ENCODE measurements around the gene NEDD4L. TPM values are rescaled to one million over a fixed set of nuclear protein-coding genes. Genes with fewer than 3 reads are reported as not detected.

The NEDD4L gene
- polyA plus RNA-seq, 6 donors from 2014 or later, result 3.2 to 5.8 (median 3.5) TPM

DNA sequence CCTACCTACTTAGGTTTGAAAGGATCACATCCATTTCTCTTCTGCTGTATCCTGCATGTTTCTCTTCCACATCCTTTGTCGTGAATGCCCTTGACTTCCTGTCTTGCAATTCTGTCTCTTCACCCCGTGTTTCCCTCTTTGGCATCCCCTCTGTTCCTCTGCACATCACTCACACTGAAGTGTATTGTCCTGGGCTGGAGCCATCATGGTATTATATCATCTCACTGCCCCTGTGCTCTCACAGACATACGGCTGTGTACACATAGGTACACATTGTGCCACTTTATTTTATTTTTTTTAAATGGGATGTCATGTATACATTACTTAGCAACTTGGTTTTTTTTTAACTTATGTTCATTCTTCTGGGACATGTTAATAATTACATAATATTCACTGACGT lies 293.3 kb downstream of the NEDD4L start:
- DNase-seq (no peak), ATAC-seq (ENCODE audit: low read depth in 2 of 2) (no peak)
- no peak overlapping the region for H3K4me3 Mint-ChIP-seq
- H3K27ac Mint-ChIP-seq, result no peak overlapping the region
- no peaks in the 10 kb centered on the region for H3K27me3 Mint-ChIP-seq
- no peaks in the 10 kb centered on the region for H3K9me3 Mint-ChIP-seq
- peaks cover 8 to 19% of the 10 kb centered on the region in 2 donors for H3K36me3 Mint-ChIP-seq
- no peaks in the 10 kb centered on the region for H3K4me1 Mint-ChIP-seq

DNA sequence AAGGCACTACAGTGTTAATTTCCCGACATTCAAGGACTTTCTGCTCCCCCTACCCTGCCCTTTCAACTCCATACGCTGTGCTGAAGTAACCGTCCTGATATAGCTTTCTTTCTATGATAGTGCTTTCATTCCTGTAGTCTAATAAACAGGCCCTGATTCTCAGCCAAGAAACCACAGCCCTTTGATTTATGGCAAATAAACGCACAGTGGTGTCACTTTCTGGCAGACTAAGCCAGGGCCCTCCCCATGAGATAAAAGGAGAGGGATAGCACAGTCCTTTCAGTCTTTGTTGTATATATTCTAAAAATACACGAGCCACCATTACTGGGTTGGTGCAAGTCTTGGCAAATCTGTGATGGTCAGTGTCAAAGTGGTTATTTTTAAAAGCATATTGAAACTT lies 293.7 kb downstream of the NEDD4L start:
- Mint-ChIP-seq H3K27ac (no peak overlapping the region), H3K4me3 (no peak overlapping the region), H3K27me3 (no peaks in the 10 kb centered on the region), H3K4me1 (no peaks in the 10 kb centered on the region), H3K36me3 (peaks cover 8 to 20% of the 10 kb centered on the region in 2 donors), H3K9me3 (no peaks in the 10 kb centered on the region)
- DNase-seq (no peak), ATAC-seq (ENCODE audit: low read depth in 2 of 2) (no peak)

- no peak overlapping the region for H3K27ac Mint-ChIP-seq
- H3K4me1 Mint-ChIP-seq, result no peaks in the 10 kb centered on the region
- no peak for DNase-seq
- peaks cover 8 to 20% of the 10 kb centered on the region in 2 donors for H3K36me3 Mint-ChIP-seq
- H3K9me3 Mint-ChIP-seq, result no peaks in the 10 kb centered on the region
- no peak for ATAC-seq (ENCODE audit: low read depth in 2 of 2)
- H3K4me3 Mint-ChIP-seq, result no peak overlapping the region
- H3K27me3 Mint-ChIP-seq, result no peaks in the 10 kb centered on the region
These were observed 294.1 kb downstream of the NEDD4L start for GRCh38 chr18:58338141-58338540.

DNA sequence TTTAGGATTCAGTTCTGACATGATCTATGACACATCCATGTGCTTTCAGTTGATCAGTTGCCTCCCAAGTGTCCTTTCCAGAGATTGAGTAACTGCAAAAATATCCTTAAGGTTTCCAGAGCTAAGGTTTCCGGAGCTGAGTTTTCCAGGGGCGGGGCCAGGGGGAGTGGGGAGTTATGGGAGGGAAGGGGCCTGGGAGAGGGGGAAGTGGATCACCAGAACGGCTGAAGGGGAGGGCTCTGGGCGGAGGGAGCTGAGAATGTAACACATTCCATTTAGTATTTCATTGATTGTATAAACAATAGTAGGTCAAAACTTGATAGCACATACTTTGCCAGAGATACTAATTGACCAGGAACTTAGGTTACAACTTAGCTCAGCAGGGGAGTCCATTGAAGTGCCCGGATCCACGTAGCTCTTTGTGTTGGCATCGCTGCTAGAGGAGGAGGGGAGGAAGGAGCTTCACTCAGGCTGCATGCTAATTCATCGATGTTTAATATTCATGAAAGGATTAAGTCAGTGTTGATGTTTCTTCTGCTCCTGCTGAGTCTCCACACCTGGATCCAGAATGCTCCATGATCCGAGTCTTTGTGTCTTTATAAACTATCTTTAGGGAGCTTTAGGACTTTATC lies 295.1 kb downstream of the NEDD4L start:
- Mint-ChIP-seq H3K27me3 (no peaks in the 10 kb centered on the region), H3K4me3 (no peak overlapping the region), H3K36me3 (peaks cover 14 to 17% of the 10 kb centered on the region in 2 donors), H3K27ac (no peak overlapping the region), H3K4me1 (no peaks in the 10 kb centered on the region), H3K9me3 (no peaks in the 10 kb centered on the region)
- DNase-seq (no peak), ATAC-seq (ENCODE audit: low read depth in 2 of 2) (no peak)

- no peaks in the 10 kb centered on the region for H3K4me1 Mint-ChIP-seq
- H3K27ac Mint-ChIP-seq, result no peak overlapping the region
- H3K36me3 Mint-ChIP-seq, result peaks cover 14 to 19% of the 10 kb centered on the region in 2 donors
- no peaks in the 10 kb centered on the region for H3K9me3 Mint-ChIP-seq
- DNase-seq, result no peak
- H3K27me3 Mint-ChIP-seq, result no peaks in the 10 kb centered on the region
- no peak overlapping the region for H3K4me3 Mint-ChIP-seq
- ATAC-seq (ENCODE audit: low read depth in 2 of 2), result no peak
These were observed 295.9 kb downstream of the NEDD4L start for GRCh38 chr18:58339890-58340289.

- Mint-ChIP-seq H3K4me3 (no peak overlapping the region), H3K36me3 (peaks cover 10 to 19% of the 10 kb centered on the region in 2 donors), H3K27me3 (no peaks in the 10 kb centered on the region), H3K27ac (no peak overlapping the region), H3K4me1 (no peaks in the 10 kb centered on the region), H3K9me3 (no peaks in the 10 kb centered on the region)
- DNase-seq (no peak), ATAC-seq (ENCODE audit: low read depth in 2 of 2) (no peak)
These were observed 297.9 kb downstream of the NEDD4L start for GRCh38 chr18:58341916-58342315.

GRCh38 chr18:58344080-58344670 lies 300.1 kb downstream of the NEDD4L start:
- peaks cover 10 to 19% of the 10 kb centered on the region in 2 donors for H3K36me3 Mint-ChIP-seq
- H3K9me3 Mint-ChIP-seq, result no peaks in the 10 kb centered on the region
- H3K4me3 Mint-ChIP-seq, result no peak overlapping the region
- DNase-seq, result no peak
- no peaks in the 10 kb centered on the region for H3K4me1 Mint-ChIP-seq
- no peak overlapping the region for H3K27ac Mint-ChIP-seq
- ATAC-seq (ENCODE audit: low read depth in 2 of 2), result no peak
- H3K27me3 Mint-ChIP-seq, result no peaks in the 10 kb centered on the region

- Mint-ChIP-seq H3K9me3 (no peaks in the 10 kb centered on the region), H3K27me3 (no peaks in the 10 kb centered on the region)
These were observed 300.9 kb downstream of the NEDD4L start for GRCh38 chr18:58344861-58345463.

DNA sequence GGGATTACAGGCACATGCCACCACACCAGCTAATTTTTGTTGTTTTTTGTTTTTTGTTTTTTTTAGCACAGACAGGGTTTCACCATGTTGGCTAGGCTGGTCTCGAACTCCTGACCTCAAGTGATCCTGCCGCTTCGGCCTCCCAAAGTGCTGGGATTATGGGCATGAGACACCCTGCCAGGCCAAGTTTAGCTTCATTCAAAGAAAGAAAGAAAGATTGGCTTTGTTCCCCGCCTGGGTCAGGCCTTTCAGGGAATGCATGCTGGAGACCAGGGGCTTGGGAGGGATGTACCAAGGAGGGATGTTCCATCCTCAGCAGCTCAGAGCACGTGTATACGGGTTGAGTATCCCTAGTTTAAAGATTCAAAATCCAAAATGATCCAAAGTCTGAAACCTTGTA lies 301.8 kb downstream of the NEDD4L start:
- H3K27me3 Mint-ChIP-seq, result no peaks in the 10 kb centered on the region
- DNase-seq, result no peak
- no peaks in the 10 kb centered on the region for H3K4me1 Mint-ChIP-seq
- H3K4me3 Mint-ChIP-seq, result no peak overlapping the region
- H3K9me3 Mint-ChIP-seq, result no peaks in the 10 kb centered on the region
- H3K27ac Mint-ChIP-seq, result no peak overlapping the region
- H3K36me3 Mint-ChIP-seq, result peaks cover 10 to 19% of the 10 kb centered on the region in 2 donors
- ATAC-seq (ENCODE audit: low read depth in 2 of 2), result no peak

More at GRCh38 chr18:58344861-58345463, 300.9 kb downstream of the NEDD4L start:
- Mint-ChIP-seq H3K4me1 (no peaks in the 10 kb centered on the region), H3K4me3 (no peak overlapping the region), H3K36me3 (peaks cover 10 to 19% of the 10 kb centered on the region in 2 donors), H3K27ac (no peak overlapping the region)
- ATAC-seq (ENCODE audit: low read depth in 2 of 2) (no peak), DNase-seq (no peak)

GRCh38 chr18:58347135-58347534 lies 303.1 kb downstream of the NEDD4L start:
- H3K27me3 Mint-ChIP-seq, result no peaks in the 10 kb centered on the region
- peaks cover 2 to 11% of the 10 kb centered on the region in 2 donors for H3K36me3 Mint-ChIP-seq

DNA sequence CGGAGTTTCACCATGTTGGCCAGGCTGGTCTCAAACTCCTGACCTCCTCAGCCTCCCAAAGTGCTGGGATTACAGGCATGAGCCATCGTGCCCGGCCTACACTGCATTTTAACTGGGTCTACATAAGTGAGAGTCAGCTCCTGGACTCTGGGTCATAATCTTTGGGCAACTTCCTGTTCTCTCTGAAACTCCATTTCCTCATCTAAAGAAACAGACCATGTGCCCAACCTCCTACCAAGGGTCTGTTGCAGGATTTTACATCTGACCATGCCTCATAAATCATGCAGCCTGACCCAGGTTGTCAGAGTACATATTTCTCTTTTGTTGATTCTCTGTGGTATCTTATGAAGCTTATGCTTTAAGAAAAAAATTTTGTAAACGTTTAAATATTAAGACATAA lies 304.5 kb downstream of the NEDD4L start:
- DNase-seq (no peak), ATAC-seq (ENCODE audit: low read depth in 2 of 2) (no peak)
- H3K9me3 Mint-ChIP-seq, result no peaks in the 10 kb centered on the region
- H3K4me1 Mint-ChIP-seq, result no peaks in the 10 kb centered on the region
- H3K27ac Mint-ChIP-seq, result no peak overlapping the region
- H3K4me3 Mint-ChIP-seq, result no peak overlapping the region
- no peaks in the 10 kb centered on the region for H3K27me3 Mint-ChIP-seq
- H3K36me3 Mint-ChIP-seq, result peaks cover 0 to 7% of the 10 kb centered on the region in 2 donors

More at GRCh38 chr18:58347135-58347534, 303.1 kb downstream of the NEDD4L start:
- Mint-ChIP-seq H3K9me3 (no peaks in the 10 kb centered on the region), H3K4me1 (no peaks in the 10 kb centered on the region), H3K27ac (no peak overlapping the region), H3K4me3 (no peak overlapping the region)
- DNase-seq, result no peak
- no peak for ATAC-seq (ENCODE audit: low read depth in 2 of 2)

DNA sequence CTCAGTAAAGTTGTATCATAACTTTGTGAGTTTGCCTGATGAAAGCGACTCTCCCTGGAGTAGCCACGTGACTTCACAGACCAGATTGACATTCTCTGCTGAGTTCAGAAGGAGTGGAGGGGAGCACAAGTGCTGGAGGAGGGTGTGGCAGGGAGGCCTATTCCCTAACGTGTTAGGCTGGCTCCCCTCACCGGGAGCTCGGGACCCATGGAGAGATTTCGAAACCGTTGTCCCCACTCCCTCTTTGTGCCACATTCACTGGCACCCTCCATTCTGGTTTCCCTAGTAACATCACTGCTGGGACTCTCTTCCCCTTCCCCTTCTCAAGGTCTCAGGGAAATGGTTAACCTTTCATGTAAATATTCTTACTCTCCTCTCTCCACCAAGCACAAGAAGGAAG lies 304.9 kb downstream of the NEDD4L start:
- Mint-ChIP-seq H3K27me3 (no peaks in the 10 kb centered on the region), H3K36me3 (peaks cover 0 to 3% of the 10 kb centered on the region in 2 donors), H3K4me3 (no peak overlapping the region), H3K4me1 (no peaks in the 10 kb centered on the region), H3K9me3 (no peaks in the 10 kb centered on the region), H3K27ac (no peak overlapping the region)
- ATAC-seq (ENCODE audit: low read depth in 2 of 2) (no peak), DNase-seq (no peak)

DNA sequence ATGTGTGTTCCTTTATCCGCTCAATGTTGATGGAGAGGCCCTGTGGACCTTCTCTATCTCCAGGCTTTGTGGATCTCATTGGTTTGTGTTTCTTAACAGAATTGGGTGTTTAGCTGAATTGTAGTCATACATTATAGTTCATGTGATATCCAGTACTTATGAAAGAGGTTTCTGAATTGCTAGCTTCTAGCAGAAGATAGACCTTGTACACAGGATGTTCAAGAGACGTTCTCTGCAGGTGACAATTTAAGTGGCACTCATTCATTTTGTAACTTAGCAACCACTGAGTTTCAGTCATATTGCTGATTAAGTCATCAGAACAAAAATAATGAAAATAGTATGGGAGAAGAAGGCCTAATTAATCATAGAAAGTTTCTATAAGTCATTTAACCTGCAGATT lies 305.6 kb downstream of the NEDD4L start:
- H3K27ac Mint-ChIP-seq, result no peak overlapping the region
- no peaks in the 10 kb centered on the region for H3K27me3 Mint-ChIP-seq
- ATAC-seq (ENCODE audit: low read depth in 2 of 2), result no peak
- H3K36me3 Mint-ChIP-seq, result no peaks in the 10 kb centered on the region
- no peak overlapping the region for H3K4me3 Mint-ChIP-seq
- H3K4me1 Mint-ChIP-seq, result no peaks in the 10 kb centered on the region
- no peak for DNase-seq
- H3K9me3 Mint-ChIP-seq, result no peaks in the 10 kb centered on the region

DNA sequence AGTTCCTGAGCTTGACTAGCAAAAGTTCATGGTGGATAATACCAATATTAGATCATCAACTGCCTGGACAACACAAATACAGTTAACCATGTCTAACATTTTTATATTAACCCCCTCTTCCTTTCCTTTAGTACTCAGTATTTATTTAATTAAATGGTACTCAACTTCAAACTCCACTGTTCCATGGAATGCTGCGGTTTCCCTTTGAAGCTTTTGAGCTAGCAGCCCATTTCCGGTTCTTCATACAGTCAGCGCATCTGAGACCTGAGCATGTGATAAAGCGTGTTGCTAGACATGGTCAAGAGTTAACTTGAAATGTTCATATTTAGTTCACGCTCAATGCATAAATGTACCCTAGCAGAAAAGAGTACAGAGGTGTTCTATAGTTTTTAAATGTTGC lies 306.5 kb downstream of the NEDD4L start:
- H3K9me3 Mint-ChIP-seq, result no peaks in the 10 kb centered on the region
- ATAC-seq (ENCODE audit: low read depth in 2 of 2) (no peak), DNase-seq (no peak)
- H3K27ac Mint-ChIP-seq, result no peak overlapping the region
- H3K36me3 Mint-ChIP-seq, result no peaks in the 10 kb centered on the region
- no peaks in the 10 kb centered on the region for H3K4me1 Mint-ChIP-seq
- no peak overlapping the region for H3K4me3 Mint-ChIP-seq
- H3K27me3 Mint-ChIP-seq, result no peaks in the 10 kb centered on the region

Data from naive B cell (primary cell).